Fibroblast of skin of right quadriceps (primary cell): ENCODE results near the gene MAP1LC3A.

Experiments used
- DNase-seq: peaks from one replicate; pipeline ENCODE4 v3.0.0-alpha.2; 2013

MAP1LC3A gene

DNA sequence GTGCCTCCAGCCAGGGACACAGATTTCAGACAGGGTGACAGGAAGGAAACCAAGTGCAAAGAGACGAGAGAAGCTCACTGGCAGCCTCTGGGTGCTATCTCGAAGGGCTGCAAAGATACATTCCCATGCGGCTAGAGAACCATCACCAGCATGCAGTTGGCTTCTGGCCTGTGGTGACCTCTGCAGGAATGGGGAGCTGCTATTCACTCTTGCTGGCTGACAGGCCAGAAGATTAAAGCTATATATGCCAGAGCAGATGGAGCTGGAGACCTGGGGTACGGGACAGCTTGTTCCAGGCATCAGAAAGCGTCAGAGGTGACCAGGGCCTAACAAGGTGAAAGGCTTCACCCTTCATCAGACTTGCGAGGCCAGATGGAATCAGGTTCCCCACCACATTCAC, 20.0 kb downstream of the MAP1LC3A start:
- no peak for DNase-seq

DNA sequence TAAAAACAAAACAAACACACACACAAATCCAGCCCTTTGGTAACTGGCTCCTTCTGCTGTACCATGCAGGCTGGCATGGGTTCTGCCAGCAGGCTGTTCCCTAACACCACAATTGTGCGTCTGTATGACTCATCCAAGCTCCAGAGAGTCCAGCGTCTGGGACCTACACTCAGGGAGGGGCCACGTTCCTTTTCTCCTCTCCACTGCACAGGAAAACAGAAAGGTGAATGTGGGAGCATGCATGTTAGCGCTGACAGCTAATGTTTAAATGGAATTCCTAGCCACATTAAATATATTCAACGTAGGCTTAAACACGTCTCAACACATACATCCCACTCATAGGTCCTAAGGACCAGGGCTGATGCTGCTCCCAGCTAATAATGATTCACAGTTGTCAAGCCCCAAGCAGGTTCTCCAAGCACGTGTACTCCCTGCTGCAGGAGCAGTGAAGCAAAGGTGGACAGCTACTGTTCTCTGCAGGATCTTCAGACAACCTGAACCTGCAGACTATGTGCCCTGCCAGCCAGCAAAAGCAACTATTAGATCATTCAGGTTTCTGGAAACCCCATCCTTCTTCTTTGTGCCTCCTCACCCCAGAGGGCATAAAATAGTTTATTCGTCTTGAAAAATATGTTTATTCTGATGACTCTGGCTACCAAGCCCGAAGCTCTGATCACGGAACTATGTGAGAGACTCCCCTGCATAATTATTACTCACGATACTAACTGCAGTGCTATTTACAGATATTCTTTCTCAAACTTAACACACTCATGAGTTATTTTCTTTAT, 20.9 kb downstream of the MAP1LC3A start:
- peak; percentile 70 for DNase-seq

DNA sequence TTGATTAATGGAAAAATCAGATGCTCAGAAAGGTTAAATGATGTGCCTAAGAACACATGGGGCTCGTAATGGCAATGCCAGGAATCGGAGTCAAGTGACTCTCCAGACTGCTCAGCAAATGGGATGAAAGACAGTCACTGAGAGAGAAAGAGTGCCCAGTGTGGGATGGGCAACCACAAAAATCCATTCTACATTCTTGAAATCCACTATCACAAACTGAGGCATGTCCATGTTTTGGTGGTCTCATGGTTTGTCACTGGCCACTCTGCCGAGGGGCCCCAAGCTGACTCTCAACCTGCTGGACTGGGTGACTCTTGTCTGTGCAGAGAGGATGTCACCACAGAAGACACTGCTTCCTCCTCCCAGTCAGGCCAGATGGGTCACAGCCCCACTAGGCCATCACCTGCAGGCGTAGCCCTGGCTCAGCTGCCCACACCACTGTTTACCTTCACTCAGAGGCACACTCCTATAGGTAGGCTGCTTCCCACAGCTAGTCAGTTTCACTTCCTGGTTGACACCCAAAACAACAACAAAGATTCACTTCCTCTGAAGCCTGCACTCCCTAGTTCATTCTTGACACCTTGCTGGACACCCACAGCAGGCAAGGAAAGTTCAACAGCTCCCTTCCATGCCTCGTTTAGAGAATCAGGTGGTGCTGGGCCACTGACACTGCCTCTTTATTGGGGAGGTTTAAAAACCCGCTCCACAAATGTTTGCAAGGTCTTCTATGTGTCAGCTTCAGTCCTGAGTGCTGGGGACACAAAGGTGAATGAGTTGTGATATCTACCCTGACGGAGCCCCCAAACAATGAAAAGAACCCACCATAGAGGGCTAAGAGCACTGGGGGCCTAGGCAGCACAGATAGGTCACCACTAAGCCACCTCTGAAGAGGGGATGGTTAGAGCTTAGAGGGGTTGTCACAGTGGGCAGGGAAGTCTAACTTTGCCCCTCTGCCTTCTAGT, 21.7 kb downstream of the MAP1LC3A start:
- DNase-seq = no peak

DNA sequence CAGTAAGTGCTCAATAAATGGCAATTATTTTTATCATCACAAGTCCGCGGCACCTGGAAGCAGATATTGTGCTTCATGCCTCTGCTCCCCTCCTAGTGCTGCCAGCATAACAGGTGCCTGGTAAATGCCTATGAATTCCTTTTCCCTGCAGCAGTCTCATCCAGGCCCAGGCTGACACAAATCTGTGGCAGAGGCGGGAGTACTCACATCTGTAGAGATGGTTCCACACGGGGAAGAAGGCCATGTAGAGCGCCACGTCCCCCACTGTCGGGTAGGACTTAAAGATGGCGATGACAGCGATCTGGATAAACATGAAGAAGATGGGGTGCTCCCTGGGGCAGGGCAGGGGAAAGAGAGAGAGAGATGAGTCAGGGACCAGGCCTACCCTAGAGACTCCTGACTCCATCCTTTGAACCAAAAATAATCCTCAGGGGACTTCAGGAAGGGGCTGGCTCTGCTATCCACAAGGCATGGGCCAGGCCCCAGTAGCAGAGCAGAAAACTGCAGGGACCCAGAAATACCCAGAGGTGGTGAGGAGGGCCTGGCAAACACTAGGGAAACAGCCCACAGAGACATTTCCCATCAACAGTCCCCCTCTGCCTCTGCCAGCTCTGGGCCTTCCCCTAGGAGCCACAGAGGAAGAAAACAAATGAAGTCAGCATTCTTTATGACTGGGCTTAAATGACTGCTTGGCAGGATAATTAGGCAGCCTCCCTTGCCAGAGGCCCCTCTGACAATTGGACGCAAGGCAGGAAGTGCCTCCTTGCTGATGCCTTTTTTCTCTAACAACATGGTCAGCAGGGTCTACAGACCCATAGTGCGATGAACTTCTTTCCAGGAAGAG, 23.0 kb downstream of the MAP1LC3A start:
- DNase-seq = peak; percentile 66

DNA sequence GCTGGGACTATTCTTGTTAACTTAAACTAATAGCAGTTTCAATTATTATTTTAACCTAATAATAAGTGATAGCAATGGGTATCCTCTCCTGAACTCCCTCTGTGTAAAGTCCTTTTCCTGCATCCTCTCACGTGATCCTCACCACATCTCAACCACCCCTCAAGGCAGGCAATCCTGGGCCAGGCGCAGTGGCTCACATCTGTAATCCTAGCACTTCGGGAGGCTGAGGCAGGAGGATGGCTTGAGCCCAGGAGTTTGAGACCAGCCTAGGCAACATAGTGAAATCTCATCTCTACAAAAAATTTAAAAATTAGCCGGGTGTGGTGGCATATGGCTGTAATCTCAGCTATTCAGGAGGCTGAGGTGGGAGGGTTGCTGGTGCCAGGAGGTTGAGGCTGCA, 23.7 kb downstream of the MAP1LC3A start:
- no peak for DNase-seq

DNA sequence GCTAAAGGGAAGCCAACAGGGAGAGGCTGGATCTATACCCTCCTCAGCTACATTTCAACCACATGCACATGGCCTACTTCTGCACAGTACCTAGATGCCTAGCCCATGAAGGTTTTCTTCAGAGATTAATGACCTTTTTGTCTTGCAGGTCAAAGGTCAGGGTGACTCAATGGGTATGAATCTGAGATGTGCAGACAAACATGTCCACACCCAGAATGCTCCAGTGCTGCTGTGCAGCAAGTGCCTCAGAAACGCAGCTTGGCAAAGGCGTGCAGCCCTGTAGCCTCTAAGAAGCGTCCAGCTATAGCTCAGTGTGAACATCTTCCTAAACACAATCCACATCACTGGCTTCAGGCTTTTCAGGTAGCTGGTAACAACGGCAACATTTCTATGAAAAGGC, 24.4 kb downstream of the MAP1LC3A start:
- no peak for DNase-seq

DNA sequence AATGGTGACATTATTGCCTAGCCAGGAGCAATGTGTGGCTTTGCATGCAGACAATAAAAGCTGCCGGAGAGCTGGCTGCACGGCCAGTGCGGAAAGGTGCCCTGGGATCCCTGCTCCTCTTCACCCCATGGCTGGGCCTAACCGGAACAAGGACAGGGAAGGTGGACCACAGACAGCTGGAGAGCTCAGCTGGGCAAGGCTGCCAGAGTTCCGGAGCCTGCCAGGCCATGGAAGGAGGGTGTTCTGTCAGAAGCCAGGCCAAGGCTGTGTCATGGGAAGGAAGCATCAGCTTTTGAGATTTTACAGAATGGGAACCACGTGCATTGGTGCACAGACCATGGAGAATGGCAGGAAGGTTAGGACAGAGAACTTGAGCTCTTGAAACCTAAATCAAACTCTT, 25.0 kb downstream of the MAP1LC3A start:
- no peak for DNase-seq

DNA sequence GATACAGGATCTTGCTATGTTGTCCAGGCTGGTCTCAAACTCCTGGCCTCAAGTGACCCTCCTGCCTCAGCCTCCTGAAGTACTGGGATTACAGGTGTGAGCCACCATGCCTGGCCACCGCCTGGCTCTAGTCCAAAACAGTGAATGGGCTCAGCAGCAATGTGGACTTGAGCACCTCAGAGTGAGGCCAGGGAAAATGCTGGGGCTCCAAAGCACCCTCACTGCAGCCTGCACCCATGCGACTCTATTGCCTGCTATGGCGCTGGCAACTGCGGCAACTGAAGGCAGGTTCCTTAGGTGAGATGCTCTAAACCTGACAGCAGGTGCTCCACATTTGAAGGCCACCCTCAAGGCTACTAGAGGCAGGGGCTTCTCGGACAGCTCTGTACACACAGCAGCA, 26.5 kb downstream of the MAP1LC3A start:
- no peak for DNase-seq

DNA sequence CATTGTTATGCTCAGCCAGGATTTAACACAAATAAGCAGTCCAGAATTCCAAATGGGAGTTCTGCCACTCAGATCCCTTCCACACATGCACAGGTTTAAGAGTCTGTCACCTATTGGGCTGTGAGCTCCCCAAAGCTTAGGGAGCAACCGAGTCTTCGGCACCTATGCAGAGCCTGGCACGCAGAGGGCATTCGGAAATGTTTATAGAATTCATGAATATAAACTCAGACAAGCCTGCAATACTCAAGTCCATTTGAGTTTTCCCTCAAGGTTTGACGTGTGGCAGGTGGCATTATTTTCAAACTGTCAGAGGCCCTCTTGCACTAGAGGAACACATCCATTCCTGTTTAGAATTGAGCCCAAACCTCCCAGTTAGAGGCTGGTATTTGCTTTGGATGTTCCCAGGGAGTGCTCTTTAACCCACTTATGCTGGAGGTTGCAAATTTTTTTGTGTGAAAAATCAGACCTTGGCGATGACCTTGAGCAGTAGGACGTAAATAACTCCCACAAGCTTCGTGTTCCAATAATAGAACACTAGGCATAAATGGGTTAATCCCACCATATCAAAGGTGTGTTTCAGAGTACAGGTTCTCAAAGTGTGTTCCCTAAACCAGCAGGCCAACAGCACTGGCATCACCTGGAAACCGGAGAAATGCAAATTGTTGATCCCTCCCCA, 28.1 kb downstream of the MAP1LC3A start:
- no peak for DNase-seq

DNA sequence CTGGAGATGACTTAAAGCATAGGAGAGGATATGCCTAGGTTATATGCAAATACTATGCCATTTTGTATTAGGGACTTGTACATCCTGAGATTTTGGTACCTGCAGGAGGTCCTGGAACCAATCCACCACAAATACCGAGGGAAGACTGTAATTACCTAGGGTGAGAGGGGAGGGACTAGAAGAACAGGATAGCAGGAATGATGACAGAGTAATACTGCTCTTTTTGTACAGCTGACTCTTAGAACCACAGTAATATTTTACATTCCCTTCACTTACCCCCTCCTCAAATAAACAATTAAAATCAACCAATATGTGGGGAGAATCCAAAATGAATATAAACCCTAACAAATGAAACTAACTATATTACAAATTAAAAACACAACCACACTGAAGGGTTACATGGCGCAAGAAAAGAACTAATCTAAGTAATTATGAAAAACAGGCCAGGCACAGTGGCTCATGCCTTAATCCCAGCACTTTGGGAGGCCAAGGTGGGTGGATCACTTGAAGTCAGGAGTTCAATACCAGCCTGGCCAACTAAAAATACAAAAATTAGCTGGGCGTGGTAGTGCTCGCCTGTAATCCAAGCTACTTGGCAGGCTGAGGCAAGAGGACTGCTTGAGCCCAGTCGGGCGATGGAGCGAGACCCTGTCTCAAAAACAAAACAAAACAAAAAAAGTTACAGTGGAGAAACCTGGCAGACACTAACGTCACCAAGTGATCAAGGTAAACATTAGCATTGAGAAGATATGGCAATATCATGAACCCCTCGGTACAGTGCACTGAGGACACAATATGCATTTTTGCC, 37.1 kb downstream of the MAP1LC3A start:
- DNase-seq = no peak

DNA sequence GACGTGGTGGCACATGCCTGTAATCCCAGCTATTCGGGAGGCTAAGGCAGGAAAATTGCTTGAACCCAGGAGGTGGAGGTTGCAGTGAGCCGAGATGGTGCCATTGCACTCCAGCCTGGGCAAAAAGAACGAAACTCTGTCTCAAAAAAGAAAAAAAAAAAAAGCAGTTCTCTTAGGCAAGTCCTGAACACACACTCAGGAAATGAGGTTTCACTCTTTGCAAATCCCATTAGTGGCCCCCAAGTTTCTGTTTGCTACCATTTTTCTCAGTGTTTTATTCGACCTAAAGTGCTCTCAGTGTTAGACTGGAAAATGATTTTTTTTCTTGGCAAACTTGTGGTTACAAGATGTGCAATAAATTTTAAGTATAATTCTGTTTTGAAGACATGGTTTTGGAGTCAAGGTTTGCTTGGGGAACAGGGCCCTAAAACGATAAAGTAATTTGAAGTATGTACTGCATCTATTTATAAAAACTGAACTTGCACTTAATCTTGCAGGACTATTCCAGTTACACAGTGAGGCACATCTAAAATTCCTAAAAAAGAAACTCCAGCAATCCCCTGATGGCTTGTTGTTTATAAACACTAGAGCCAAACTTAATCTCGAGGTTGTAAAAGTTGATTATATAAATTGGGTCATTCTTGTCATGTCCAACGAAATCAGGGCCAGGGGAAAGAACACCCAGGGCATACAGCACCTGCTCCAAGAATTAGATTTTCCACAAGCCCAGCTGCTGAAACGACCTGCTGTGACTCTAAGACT, 42.6 kb downstream of the MAP1LC3A start:
- no peak for DNase-seq

DNA sequence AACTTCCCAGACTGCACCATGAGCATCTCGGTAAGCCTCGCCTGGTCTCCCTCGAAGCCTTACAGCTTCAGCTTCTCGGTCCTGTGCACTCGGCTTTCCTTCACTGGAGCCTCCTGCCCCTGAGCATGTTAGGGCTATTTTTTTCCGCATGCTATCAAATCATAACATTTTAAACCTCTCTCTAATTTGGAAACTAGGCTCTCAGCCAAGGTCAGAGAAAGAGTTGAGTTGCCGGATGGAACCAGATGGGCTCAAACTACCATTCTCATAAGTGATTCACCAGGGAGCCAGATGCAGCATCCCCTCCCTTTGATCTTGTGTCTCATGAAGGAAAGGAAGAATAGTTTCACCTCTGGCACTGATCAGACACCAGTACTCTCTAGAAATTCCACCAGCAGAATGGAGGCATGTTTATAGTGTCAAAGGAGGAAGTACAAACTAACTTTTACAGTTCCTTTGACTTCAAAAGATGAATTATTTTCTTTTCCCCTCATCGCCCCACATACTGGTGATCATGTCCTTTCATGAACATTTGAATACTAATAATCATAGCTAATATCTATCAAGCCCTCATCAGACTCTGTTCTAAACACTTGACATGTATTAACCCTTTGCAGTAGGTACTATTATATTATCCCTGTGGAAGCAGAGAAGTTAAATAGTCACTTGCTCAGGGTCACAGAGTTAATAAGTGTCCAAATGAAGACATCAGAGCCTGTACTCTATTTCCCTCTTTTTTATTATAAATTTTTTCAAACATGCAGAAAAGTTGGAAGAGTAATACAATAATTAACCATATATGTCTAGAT, 46.7 kb downstream of the MAP1LC3A start:
- peak; percentile 67 for DNase-seq

DNA sequence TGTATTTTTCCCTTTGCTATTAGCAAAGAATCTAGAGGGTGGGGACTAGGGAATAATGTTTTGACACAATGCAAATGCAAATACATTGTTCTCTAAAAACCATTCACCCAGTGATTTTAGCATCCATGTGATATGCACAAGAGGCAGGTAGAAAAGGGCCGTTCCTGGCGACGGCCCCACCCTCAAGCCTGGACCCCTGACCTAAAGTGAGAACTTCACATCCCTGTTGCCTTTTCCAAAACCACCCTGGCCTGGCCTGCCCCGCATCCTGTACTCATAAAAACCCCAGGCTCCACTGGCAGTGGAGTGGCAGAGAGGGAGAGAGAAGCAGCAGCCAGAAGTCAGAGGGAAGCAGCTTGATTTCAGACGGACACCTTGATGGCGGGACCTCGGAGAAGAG, 48.5 kb downstream of the MAP1LC3A start:
- DNase-seq = no peak
